ENCODE results near the gene OPN3.

OPN3 gene

DNA sequence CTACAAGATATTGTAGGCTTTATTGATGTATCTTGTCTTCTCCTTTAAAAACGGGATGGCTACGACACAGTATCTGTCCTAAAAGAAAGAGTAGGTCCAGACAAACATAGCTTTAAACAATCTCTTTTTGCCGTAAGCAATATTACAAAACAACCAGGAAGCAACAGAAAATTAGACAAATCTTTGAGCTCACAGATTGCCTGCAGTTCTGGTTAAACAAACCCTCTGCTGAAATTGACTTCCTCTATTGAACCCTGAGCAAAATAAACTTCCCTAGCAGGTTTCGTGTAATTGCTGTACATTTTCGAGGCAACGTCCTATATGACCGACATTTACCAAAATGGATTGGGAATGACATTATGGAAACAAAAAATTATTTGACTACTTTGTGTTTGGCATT, 50.6 kb downstream of the OPN3 start:
- DNase-seq (ENCODE audit: low spot score) = no peak

DNA sequence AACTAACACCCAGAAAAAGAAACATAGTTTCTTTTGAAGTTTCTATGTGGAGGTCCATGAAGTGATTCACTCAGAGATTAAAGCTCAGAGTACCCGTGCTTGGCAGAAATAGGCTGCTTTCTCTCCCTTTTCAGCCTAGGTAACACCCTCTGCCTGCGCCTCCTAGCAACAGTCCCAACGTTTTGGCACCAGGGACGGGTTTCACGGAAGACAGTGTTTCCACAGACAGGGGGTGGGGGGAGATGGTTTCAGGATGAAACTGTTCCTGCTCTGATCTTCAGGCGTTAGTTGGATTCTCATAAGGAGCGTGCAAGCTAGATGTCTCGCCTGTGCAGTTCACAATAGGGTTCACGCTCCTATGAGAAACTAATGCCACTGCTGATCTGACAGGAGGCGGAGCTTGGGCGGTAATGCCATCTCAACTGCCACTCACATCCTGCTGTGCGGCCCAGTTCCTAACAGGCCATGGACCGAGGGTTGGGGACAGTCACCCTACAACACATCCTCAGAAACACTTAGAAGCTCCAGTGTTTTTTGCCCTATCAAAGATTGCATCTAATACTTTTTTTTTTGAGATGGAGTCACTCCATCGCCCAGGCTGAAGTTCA, 53.2 kb downstream of the OPN3 start:
- DNase-seq (ENCODE audit: low spot score) = no peak

- DNase-seq (ENCODE audit: low spot score) = peak; percentile 36
These were observed 57.2 kb downstream of the OPN3 start for GRCh38 chr1:241582921-241583321.

GRCh38 chr1:241579434-241579833, 60.7 kb downstream of the OPN3 start:
- DNase-seq (ENCODE audit: low spot score) = no peak

- DNase-seq (ENCODE audit: low spot score) = no peak
These were observed 66.0 kb downstream of the OPN3 start for GRCh38 chr1:241574154-241574553.

DNA sequence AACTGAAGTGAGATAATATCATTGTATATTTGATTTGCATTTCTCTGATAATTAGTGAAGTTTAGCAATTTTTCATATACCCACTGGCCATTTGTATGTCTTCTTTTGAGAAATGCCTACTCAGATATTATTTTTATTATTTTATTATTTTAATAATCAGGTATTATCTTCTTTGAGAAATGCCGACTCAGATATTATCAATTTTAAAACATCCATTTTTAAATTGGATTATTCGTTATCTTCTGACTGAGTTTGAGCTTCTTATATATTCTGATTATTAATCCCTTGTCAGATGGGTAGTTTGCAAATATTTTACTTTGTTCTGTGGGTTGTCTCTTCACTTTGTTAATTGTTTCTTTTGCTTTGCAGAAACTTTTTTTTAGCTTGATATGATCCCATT, 70.3 kb downstream of the OPN3 start:
- DNase-seq (ENCODE audit: low spot score) = no peak

DNA sequence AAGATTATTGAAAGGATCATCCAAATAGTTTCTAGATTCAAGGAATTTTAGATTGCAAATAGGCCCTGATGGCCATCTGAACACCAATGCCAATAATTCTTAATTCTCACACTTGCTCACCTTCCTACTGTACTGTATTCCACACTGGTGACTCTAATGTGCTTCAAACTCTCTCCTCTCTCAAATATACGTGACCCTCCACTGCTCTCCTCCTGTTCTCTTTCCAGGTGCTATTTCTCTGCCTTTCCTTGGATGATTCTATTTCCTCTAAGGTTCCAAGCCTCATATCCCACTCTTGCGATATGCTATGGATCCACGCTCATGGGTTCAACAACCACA, 79.4 kb downstream of the OPN3 start:
- no peak for DNase-seq (ENCODE audit: low spot score)

GRCh38 chr1:241560146-241560848, 79.9 kb downstream of the OPN3 start:
- DNase-seq (ENCODE audit: low spot score) = no peak

GRCh38 chr1:241557551-241558193, 82.5 kb downstream of the OPN3 start:
- DNase-seq (ENCODE audit: low spot score) = peak; percentile 44

GRCh38 chr1:241557031-241557430, 83.1 kb downstream of the OPN3 start:
- no peak for DNase-seq (ENCODE audit: low spot score)

DNA sequence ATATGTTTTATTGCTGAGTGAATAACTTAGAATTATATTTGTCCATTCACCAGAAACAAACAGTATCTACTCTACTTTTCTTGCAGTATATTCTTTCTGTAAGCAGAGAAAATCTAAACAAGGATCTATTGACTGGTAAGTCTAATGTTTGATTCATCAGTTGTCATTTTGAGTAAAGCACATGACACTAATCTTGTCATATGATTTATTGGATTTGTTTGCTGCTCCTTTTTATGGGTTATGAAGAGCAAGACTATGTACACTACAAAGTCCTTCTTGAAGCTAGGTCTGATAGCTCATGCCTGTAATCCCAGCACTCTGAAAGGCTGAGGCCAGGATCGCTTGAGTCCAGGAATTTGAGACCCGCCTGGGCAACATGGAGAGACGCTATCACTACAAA, 84.6 kb downstream of the OPN3 start:
- DNase-seq (ENCODE audit: low spot score) = no peak

DNA sequence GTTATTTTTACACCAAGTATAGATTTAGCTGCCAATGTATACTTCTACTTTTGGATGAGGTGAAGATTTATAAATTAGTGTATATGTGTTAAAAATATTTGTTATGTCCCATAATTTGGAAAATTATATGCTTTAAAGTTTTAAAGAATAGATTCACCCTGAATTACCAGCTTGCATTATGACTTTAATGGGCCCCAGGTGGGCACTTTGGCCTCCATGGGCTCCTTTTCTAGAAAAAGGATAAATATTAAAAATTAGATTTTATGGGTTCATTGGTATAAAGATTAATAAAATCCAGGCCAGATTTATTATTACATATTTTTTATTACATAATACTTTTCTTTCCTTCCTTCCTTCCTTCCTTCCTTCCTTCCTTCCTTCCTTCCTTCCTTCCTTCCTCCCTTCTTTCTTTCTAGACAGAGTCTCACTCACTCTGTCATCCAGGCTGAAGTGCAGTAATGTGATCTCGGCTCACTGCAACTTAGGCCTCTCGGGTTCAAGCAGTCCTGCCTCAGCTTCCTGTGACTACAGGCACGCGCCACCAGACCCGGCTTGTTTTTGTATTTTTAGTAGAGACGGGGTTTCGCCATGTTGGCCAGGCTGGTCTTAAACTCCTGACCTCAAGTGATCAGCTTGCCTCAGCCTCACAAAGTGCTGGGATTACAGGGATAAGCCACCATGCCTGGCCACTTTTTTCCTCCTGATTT, 86.1 kb downstream of the OPN3 start:
- DNase-seq (ENCODE audit: low spot score) = no peak

GRCh38 chr1:241551759-241552638, 88.2 kb downstream of the OPN3 start:
- DNase-seq (ENCODE audit: low spot score) = no peak

DNA sequence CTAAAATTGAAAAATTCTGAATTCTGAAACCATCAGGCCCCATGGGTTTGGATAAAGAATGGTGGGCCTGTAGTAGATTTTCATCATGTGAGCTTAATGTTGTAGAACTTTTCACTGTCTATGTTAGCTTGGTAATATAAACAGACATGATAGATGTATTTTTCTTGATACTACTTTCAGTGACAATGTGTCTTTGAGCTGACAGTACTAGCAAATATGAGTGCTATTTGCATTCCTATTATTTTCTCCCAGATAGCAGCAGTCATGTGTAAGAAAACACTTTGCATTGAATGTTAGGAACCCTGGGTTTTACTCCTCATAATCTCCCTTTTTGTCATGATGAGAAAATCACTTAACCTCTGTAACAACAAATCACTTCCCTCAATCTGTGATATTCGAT, 89.9 kb downstream of the OPN3 start:
- no peak for DNase-seq (ENCODE audit: low spot score)

DNA sequence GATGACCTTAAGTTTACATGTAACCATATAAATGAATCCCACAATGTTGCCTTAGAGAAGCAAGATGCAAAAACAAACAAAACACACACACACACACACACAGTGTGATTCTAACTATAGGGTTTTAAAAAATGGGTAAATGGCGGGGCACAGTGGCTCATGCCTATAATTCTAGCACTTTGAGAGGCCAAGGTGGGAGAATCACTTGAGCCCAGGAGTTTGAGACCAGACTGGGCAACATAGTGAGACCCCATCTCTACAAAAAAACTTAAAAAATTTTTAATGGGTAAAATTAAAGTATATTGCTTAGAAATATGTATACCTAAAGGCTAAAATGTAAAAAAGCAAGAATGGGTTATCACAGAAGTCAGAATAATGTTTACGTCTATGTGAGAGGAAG, 92.2 kb downstream of the OPN3 start:
- no peak for DNase-seq (ENCODE audit: low spot score)

Measured in kidney tubule cell (primary cell).